HG02610 (cell line): Measurements from ENCODE around the gene CTNNA2.

Experiments
- ATAC-seq: cut with Tn5 transposase; IDR thresholded peaks from one replicate; pipeline ENCODE4 v1.9.1; 2021; ENCODE audit warnings: mild to moderate bottlenecking, moderate library complexity; ENCODE audit not compliant: unreplicated experiment

Gene CTNNA2

GRCh38 chr2:80303006-80303908, 790.4 kb downstream of the CTNNA2 start:
- no peak for ATAC-seq

DNA sequence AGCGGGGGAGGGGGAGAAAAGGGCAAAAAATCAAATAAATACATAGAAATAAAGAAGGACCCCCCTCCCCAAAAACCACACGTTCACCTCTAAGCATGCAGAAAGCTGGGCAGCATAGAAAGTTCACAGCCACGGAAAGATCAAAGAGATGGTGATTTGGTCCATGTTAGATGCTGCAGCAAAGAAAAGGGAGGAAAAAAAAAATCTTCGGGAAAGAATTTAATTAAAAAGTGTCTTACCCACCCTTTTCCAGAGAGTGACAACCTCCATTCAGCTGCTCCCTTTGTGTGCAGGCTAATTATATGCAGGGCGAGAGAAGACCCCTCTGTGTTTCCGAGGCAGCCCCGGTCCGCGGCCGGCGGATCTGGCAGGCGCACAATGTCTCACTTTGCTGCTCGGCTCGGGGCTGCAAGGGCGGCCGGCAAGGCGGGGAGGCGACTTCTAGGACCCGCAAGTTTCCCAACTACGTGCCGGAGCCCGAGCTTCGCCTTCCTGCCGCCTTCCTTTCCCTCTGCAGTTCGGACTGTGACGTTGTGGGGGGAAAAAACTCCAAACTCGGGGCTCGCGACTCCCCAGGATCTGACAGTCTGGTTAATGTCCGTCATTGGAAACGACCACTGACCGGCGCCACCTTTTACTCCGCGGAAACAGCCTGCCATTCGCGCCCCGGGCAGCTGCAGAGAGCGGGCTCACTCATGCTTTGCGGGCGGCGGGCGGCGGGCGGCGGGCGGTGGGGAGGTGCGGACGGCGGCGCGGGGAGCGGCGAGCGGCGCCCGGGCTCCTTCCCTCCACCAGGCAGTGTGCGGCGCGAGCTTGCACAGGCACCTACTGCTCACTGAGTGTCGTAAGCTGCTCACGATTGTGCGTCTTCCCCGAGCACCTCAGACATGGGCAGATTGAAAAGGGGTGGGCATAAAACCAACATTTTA, 791.3 kb downstream of the CTNNA2 start, which contains the start of gene LRRTM1:
Gene LRRTM1, minus strand, starts transcription at position 844 of the 929 bp plus-strand sequence. CDS start 933 bp downstream, outside the sequence.
- no peak for ATAC-seq

DNA sequence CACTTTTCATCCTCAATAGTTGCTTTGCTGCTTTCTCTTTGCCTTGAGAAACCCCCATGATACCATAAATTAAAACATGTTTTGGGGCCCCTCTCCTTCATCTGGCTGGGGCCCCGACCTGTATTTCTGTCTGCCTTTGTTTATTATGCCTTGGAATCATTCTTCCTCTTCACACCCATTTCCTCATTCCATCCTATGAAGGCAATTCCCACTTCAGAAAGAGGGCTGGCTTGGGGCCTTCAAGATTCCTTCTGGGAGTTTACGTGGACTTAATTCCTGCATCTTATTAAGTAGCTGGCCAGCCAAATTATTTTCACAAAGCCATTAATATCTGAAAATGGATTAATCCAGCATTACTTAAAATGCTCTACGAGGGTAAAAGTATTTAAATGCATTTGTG, 798.5 kb downstream of the CTNNA2 start:
- ATAC-seq = no peak

DNA sequence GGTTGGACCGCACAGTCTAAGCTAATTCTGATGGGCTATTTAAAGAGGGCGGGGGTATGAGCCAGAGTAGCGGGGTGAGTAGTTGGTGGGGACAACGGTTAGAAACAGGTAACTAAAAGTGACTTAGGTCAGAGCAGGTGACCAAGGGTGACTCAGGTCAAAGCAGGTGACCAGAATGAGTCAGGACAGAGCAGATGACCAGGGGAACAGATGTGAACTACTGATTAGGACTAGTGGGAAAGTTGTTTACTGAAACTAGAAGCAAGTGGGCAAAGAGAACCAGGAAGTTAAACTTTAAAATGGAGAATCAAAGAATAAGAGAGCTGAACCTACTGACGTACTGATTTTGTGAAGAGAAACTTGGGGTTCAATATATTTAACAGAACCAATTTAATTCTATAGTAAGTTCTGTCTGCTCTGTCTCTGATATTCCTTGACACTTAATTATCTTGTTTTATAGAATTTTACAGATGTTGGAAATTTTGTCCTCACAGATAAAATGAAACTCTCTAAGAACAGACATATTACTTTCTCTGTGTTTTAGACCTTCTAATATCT, 799.5 kb downstream of the CTNNA2 start:
- ATAC-seq = no peak

DNA sequence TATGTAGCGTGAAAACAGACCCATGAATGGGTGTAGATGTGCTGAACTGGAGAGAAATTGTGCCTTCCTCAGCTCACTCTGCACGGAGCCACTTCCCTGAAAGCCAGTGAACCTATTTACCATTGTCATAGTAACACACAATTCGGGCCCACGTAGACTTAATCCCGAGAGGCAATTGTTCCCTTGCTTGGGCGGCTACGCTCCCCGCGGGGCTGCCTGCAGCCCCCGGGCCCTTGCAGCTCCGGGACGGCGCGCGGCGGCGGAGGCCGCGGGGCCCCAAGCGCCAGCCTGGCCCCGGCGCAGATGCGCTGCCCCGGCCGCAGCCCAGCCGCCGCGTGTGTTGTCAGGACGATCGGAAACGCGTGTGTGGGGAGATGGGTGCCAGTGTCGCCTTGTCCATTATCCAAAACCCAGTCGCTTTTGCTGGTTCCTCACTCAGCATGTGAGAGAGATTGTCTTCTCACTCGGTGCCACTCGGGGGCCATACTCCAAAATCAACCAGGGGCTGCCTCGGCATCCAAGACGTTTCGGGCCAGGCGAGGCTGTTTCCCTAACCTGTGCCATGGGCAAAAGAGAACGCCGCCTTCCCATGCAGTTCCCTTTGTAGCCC, 809.6 kb downstream of the CTNNA2 start:
- ATAC-seq = no peak

DNA sequence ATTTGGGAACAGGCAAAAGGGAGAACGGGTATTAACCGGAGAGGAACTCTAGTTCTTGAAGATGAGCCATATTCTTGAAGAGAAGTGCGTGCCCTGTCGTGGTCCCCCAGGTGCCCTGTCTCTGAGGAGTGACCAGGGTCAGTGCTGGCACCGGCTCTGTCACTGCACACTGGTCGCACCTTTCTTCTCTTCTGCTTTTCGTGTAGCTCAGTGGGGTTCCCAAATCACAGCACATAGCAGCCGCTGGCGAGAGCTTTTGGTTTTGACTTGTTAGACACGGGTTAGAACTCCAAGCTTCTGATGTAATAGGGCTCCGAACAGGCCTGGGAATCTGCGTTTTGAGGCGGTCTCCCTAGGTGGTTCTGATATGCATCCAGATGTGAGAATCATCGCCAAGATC, 810.1 kb downstream of the CTNNA2 start:
- no peak for ATAC-seq

GRCh38 chr2:80323610-80324009, 810.8 kb downstream of the CTNNA2 start:
- ATAC-seq = no peak

DNA sequence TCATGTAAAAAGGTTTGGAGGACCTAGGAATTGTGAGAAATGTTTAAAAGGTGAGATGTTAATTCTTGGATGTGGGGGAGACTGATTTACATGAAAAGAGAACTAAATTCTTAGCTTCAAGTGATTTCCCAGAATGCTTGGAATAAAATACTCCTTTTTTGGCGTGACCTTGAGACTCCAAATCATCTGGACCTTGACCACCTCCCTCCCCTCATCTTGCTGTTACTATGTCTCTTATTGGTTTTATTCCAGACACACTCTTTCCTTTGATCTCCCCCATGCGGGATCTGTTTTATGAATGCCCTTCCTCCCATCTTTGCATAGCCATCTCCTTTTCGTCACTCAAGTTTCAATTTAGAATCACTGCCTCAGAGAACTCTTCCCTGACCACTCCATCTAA, 811.7 kb downstream of the CTNNA2 start:
- no peak for ATAC-seq

DNA sequence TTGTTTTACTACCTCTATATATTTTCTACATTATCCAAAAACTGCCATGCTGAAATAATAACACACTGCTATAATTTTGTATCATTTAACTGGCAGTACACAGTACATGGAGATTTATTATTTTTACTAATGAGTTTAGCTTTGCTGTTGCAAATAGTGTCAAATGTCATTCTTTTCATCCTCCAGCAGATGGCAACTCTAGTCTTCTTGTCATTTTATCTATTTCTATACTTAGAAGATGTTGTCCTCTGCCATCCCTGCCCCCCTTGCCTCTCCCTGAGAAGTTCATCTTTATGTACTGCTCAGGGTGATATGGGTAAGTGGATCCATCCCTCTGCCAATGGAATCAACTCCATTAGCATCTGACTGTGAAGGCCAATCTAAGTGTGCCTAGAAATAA, 813.4 kb downstream of the CTNNA2 start:
- no peak for ATAC-seq

GRCh38 chr2:80326861-80327260, 814.0 kb downstream of the CTNNA2 start:
- no peak for ATAC-seq

GRCh38 chr2:80328159-80328571, 815.3 kb downstream of the CTNNA2 start:
- no peak for ATAC-seq

- no peak for ATAC-seq
Observed at GRCh38 chr2:80329491-80329890, 816.6 kb downstream of the CTNNA2 start.

- ATAC-seq = no peak
Observed at GRCh38 chr2:80330527-80331450, 817.9 kb downstream of the CTNNA2 start.

GRCh38 chr2:80333886-80334285, 821.0 kb downstream of the CTNNA2 start:
- no peak for ATAC-seq

- no peak for ATAC-seq
Observed at GRCh38 chr2:80335411-80335810, 822.6 kb downstream of the CTNNA2 start.

- no peak for ATAC-seq
Observed at GRCh38 chr2:80338794-80339193, 825.9 kb downstream of the CTNNA2 start.

- no peak for ATAC-seq
Observed at GRCh38 chr2:80340022-80340421, 827.2 kb downstream of the CTNNA2 start.

DNA sequence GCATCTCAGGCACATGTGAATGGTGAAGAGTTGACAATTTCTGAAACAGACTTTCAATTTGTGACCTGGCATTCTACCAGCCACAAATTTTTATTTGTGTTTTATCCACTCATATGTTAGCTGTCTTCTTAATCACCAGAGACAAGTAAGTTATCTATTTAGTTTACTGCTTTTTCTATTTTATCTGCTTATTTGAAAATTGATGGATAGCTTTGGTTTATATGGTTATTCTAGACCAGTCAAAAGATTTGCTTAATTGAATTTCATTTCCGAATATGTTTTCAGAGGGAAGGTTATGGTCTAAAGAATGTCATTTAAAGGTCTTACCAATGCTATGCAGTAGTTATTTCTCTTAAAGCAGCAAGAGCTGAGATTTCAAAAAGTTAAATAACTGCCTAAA, 835.2 kb downstream of the CTNNA2 start:
- no peak for ATAC-seq

GRCh38 chr2:80348953-80349352, 836.1 kb downstream of the CTNNA2 start:
- no peak for ATAC-seq

DNA sequence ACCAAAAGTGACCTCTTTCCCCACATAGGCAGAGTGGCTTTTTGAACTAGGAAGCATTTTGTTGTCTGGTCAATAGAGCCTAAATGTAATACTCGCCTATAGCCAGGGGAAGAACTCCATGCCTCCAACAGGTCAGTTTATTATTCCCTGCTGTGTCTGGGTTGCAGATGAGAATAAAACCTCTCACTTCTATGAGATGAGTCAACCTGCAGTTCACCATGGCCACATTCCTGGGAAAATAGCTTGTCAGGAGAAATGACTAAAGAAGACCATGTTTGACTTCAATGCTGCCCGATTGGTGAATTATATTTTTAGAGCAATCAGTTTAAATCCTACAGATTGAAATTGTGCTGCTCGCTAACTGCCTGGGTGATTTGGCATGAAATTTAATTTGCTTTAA, 838.4 kb downstream of the CTNNA2 start:
- no peak for ATAC-seq
